HEK293 (cell line): ENCODE measurements around the gene GPR158.

Experiments used
- CTCF ChIA-PET: fragments of 350-600 bp; formaldehyde crosslinking; extraction: SDS; loops from one replicate; lab custom pipeline; 2021; ENCODE audit warnings: antibody characterized with exemption; lab: Yijun Ruan, JAX
- POLR2A ChIA-PET: fragments of 300-600 bp; formaldehyde crosslinking; extraction: SDS; loops from one replicate; lab custom pipeline; 2020; ENCODE audit warnings: antibody characterized with exemption, inconsistent platforms; lab: Yijun Ruan, JAX
- H3K27ac ChIP-seq: fragments of 200-500 bp; sonication (Bioruptor generic); 2 replicates; pipeline ENCODE4 v1.5.1; 2014; ENCODE audit warnings: low read depth, low read length, control low read depth, inconsistent platforms; ENCODE audit errors: extremely low read depth
- H3K36me3 ChIP-seq, 2 experiments: fragments of 200-500 bp in 1 of 2; sonication (Bioruptor generic) in 1 of 2; 1 replicate in 1 of 2; 2 replicates in 1 of 2; pipeline ENCODE4 v1.5.1; 2014 to 2017; ENCODE audit warnings: inconsistent platforms in 2 of 2, low read length in 2 of 2; ENCODE audit not compliant: control insufficient read depth in 2 of 2, insufficient read depth in 1 of 2
- H3K4me1 ChIP-seq: fragments of 200-500 bp; sonication (Bioruptor generic); 2 replicates; pipeline ENCODE4 v1.5.1; 2014; ENCODE audit warnings: mild to moderate bottlenecking, low read length, inconsistent platforms; ENCODE audit not compliant: control insufficient read depth, insufficient read depth
- H3K4me3 ChIP-seq: 2 replicates; pipeline ENCODE4 v1.5.1; 2011; ENCODE audit warnings: low read depth, mild to moderate bottlenecking, control low read depth, low read length, moderate library complexity
- H3K9me3 ChIP-seq: fragments of 200-500 bp; sonication (Bioruptor generic); 2 replicates; pipeline ENCODE4 v1.5.1; 2014; ENCODE audit warnings: low read depth, low read length, inconsistent platforms; ENCODE audit not compliant: control insufficient read depth, insufficient read depth
- GLI2 ChIP-seq: fragments of 450-650 bp; formaldehyde crosslinking; IDR thresholded peaks from 2 replicates; pipeline ENCODE4; 2017; ENCODE audit warnings: missing biosample characterization, missing genetic modification characterization, low read depth, borderline replicate concordance
- KLF7 ChIP-seq: fragments of 450-650 bp; formaldehyde crosslinking; IDR thresholded peaks from 2 replicates; pipeline ENCODE4 v1.5.1; 2016; ENCODE audit warnings: missing biosample characterization, missing genetic modification characterization, borderline replicate concordance
- KLF8 ChIP-seq: fragments of 450-650 bp; formaldehyde crosslinking; IDR thresholded peaks from 2 replicates; pipeline ENCODE4 v1.5.1; 2016; ENCODE audit warnings: missing biosample characterization, missing genetic modification characterization
- REPIN1 ChIP-seq: fragments of 450-650 bp; formaldehyde crosslinking; IDR thresholded peaks from 2 replicates; pipeline ENCODE4 v1.5.1; 2017; ENCODE audit warnings: missing biosample characterization, missing genetic modification characterization, low read depth
- SP7 ChIP-seq: fragments of 450-650 bp; formaldehyde crosslinking; IDR thresholded peaks from 2 replicates; pipeline ENCODE4 v1.5.1; 2016; ENCODE audit warnings: missing biosample characterization, missing genetic modification characterization
- ZBTB48 ChIP-seq: fragments of 450-650 bp; formaldehyde crosslinking; IDR thresholded peaks from 2 replicates; pipeline ENCODE4 v1.5.1; 2016; ENCODE audit warnings: missing biosample characterization, missing genetic modification characterization
- ZNF223 ChIP-seq: fragments of 450-650 bp; formaldehyde crosslinking; IDR thresholded peaks from 2 replicates; pipeline ENCODE4 v1.5.1; 2016; ENCODE audit warnings: missing biosample characterization, missing genetic modification characterization
- ZNF544 ChIP-seq: fragments of 450-650 bp; formaldehyde crosslinking; IDR thresholded peaks from 2 replicates; pipeline ENCODE4 v1.5.0; 2017; ENCODE audit warnings: missing biosample characterization, missing genetic modification characterization
- ZNF791 ChIP-seq: fragments of 450-650 bp; formaldehyde crosslinking; IDR thresholded peaks from 2 replicates; pipeline ENCODE4 v1.5.1; 2016; ENCODE audit warnings: missing biosample characterization, missing genetic modification characterization
- TF ChIP-seq, protein P1 (sequence below): fragments of 450-650 bp; formaldehyde crosslinking; IDR thresholded peaks from 2 replicates; pipeline ENCODE4 v1.5.1; 2016; ENCODE audit warnings: missing biosample characterization, missing genetic modification characterization, low read depth
- TF ChIP-seq, protein P2 (sequence below): fragments of 450-650 bp; formaldehyde crosslinking; IDR thresholded peaks from 2 replicates; pipeline ENCODE4 v1.5.1; 2016; ENCODE audit warnings: missing biosample characterization, missing genetic modification characterization
- TF ChIP-seq, protein P3 (sequence below): fragments of 450-650 bp; formaldehyde crosslinking; IDR thresholded peaks from 2 replicates; pipeline ENCODE4 v1.5.1; 2016; ENCODE audit warnings: missing biosample characterization, missing genetic modification characterization

GPR158 gene

DNA sequence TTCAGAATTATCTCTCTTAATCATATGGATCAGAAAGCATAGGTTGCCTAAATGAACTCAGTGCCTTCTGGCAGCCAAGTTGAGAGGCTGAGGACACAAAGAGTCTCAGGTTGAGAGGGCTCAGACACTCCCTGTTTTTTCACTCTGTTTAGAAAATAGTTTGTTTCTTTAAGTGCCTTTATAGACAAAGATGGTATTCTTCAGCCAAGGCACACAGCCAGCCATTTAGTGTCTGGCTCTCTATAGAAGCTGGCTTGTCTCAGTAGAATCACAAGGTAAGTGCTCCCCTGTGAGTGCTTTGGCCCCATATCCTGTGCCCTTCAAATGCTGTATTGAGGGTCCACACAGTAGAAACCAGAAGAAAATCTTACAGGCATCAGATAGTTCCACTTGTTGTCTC lies 3.6 kb downstream of the GPR158 start (continued):
- no peak for TF ChIP-seq GLI2
- TF ChIP-seq ZBTB48 (tag by site-specific recombination): no peak

GRCh38 chr10:25180801-25181200 lies 6.0 kb downstream of the GPR158 start:
- Histone ChIP-seq H3K4me3 (no peak overlapping the region), H3K36me3 (no peaks in the 10 kb centered on the region), H3K27ac (no peak overlapping the region), H3K4me1 (no peaks in the 10 kb centered on the region), H3K9me3 (no peaks in the 10 kb centered on the region)
- CTCF ChIA-PET: interaction anchor here (0.6 to 0.7 kb wide), 2 partner anchors 29 to 623 kb away, joined by 3 read pairs; no protein-coding TSS in a partner anchor
- POLR2A ChIA-PET: no interaction called here
- no peak for TF ChIP-seq ZNF544

DNA sequence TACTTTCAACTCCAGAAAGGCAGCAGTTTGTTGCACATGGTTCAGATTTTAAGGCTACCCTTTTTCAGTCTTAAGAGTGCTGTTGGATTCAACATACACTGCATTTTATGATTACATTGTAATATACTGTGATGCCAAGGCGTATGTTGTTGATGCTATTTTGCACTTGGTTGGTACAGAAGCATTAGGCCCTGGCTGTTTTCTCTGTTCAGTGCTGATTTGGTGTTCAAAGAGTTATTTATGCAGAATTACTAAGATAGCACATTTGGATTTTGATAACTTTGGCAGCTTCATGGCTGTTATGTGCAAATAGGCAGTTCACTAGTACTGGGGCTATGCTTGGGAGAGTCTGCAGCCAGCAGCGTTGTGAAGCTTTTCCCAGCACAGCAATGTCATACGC lies 7.8 kb downstream of the GPR158 start:
- TF ChIP-seq KLF7 (tag by site-specific recombination): no peak
- TF ChIP-seq, protein P1, sequence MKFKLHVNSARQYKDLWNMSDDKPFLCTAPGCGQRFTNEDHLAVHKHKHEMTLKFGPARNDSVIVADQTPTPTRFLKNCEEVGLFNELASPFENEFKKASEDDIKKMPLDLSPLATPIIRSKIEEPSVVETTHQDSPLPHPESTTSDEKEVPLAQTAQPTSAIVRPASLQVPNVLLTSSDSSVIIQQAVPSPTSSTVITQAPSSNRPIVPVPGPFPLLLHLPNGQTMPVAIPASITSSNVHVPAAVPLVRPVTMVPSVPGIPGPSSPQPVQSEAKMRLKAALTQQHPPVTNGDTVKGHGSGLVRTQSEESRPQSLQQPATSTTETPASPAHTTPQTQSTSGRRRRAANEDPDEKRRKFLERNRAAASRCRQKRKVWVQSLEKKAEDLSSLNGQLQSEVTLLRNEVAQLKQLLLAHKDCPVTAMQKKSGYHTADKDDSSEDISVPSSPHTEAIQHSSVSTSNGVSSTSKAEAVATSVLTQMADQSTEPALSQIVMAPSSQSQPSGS (tag by site-specific recombination): no peak
- no peak for TF ChIP-seq REPIN1 (tag by site-specific recombination)
- TF ChIP-seq KLF8 (tag by site-specific recombination): no peak
- TF ChIP-seq ZNF791: no peak
- TF ChIP-seq, protein P2, sequence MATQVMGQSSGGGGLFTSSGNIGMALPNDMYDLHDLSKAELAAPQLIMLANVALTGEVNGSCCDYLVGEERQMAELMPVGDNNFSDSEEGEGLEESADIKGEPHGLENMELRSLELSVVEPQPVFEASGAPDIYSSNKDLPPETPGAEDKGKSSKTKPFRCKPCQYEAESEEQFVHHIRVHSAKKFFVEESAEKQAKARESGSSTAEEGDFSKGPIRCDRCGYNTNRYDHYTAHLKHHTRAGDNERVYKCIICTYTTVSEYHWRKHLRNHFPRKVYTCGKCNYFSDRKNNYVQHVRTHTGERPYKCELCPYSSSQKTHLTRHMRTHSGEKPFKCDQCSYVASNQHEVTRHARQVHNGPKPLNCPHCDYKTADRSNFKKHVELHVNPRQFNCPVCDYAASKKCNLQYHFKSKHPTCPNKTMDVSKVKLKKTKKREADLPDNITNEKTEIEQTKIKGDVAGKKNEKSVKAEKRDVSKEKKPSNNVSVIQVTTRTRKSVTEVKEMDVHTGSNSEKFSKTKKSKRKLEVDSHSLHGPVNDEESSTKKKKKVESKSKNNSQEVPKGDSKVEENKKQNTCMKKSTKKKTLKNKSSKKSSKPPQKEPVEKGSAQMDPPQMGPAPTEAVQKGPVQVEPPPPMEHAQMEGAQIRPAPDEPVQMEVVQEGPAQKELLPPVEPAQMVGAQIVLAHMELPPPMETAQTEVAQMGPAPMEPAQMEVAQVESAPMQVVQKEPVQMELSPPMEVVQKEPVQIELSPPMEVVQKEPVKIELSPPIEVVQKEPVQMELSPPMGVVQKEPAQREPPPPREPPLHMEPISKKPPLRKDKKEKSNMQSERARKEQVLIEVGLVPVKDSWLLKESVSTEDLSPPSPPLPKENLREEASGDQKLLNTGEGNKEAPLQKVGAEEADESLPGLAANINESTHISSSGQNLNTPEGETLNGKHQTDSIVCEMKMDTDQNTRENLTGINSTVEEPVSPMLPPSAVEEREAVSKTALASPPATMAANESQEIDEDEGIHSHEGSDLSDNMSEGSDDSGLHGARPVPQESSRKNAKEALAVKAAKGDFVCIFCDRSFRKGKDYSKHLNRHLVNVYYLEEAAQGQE (tag by site-specific recombination): no peak
- no peak for TF ChIP-seq SP7 (tag by site-specific recombination)
- ChIA-PET POLR2A (no interaction called here), CTCF (interaction anchor here (0.7 kb wide), 1 partner anchor 375 kb away, joined by 3 read pairs; no protein-coding TSS in a partner anchor)
- Histone ChIP-seq H3K27ac (no peak overlapping the region), H3K4me1 (no peaks in the 10 kb centered on the region), H3K9me3 (no peaks in the 10 kb centered on the region), H3K4me3 (no peak overlapping the region), H3K36me3 (no peaks in the 10 kb centered on the region)

DNA sequence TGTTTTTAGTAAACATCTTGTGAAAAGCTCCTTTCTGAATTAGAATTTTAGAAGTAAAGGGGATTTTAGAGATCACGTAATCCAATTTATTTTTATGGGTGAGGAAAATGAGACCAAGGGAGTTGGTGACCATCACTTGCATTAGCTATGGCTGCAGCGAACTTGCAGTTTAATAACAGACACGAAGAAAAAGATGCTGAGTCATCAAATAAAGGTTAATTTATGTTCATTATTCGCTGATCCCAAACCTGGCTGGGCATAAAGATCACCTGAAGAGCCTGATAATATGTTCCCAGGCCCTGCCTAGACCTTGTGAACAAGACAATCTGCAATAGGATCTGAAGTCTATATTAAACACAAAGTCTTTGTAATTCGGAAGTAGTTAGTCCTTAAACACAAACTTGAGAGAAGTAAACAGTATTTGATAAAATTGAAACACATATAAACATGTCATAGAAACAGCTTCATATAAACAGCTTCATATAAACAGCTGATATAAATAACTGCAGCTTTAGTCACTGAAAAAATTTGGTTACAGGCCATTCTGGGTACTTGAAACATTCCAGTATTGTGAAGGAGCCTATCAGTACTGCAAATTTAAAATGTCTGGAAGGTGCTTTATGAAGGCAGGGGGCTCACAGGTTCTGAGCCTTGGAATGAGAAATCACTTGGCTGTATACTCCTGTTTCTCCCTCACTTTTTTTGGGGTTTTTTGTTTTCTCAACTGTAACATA lies 16.5 kb downstream of the GPR158 start:
- Histone ChIP-seq H3K9me3 (no peaks in the 10 kb centered on the region), H3K4me3 (no peak overlapping the region), H3K36me3 (no peaks in the 10 kb centered on the region), H3K27ac (no peak overlapping the region), H3K4me1 (no peaks in the 10 kb centered on the region)
- POLR2A ChIA-PET: no interaction called here
- TF ChIP-seq, protein P3, sequence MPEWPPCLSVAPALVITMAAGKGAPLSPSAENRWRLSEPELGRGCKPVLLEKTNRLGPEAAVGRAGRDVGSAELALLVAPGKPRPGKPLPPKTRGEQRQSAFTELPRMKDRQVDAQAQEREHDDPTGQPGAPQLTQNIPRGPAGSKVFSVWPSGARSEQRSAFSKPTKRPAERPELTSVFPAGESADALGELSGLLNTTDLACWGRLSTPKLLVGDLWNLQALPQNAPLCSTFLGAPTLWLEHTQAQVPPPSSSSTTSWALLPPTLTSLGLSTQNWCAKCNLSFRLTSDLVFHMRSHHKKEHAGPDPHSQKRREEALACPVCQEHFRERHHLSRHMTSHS (tag by site-specific recombination): no peak
- TF ChIP-seq SP7 (tag by site-specific recombination) (no peak), ZNF223 (no peak)
- CTCF ChIA-PET: interaction anchor here (1.1 kb wide), 1 partner anchor 36 kb away, joined by 4 read pairs; no protein-coding TSS in a partner anchor
